NCI-H1048 (cell line): Measurements from ENCODE around the gene RAB6A.
"Not testable (repeated sequence)": the region's sequence is repeated elsewhere in the genome, so short reads cannot be mapped to it uniquely, and the experiment has no call there.

Experiments used
- DNase-seq: peaks from one replicate; lab custom pipeline; 2025; lab: John Stamatoyannopoulos, UW

Gene RAB6A

GRCh38 chr11:73717136-73717535 is 43.7 kb downstream of the RAB6A start:
- no peak for DNase-seq

DNA sequence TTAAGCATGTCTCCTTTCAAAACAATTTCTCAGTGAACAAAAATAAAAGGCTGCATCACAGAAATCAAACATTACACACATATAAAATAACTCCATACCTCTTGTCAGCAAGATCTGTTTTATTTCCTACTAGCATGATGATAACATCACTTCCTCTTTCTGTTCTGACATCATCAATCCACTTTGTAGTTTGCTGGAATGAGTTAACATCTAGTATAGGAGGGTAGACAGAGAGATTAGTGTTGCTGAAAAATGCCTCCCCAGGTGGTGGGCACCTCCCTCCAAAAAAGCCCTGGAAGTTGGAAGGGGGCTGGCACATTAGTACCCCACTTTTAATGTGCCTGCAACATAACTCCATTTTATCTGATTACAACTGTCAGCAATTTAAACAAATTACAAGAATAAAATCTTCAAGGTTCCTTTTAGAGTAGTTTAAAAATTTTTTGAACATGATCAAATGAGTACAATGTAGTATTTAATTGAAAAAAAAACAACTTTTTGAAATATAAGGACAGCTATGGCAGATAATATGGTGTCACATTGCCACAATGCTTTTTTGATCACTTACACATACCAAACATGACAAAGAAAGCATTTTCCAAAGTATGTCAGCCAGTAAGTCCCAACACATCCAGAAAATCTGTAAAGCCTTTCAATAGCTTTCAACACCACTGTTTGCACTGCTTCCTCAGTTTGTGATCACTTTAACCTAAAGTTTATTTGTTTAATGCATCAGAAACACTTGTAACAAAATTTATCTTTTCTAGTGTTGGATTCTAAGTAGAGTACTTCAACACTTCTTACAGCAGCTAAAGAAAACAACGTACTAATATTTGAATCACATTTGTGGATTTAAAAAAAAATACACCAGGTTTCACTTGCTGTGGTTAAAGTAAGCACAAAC is 44.5 kb downstream of the RAB6A start:
- no peak for DNase-seq

- DNase-seq = peak; percentile 51
Observed at GRCh38 chr11:73715541-73715940, 45.3 kb downstream of the RAB6A start.

GRCh38 chr11:73710964-73711363 is 49.9 kb downstream of the RAB6A start:
- no peak for DNase-seq

DNA sequence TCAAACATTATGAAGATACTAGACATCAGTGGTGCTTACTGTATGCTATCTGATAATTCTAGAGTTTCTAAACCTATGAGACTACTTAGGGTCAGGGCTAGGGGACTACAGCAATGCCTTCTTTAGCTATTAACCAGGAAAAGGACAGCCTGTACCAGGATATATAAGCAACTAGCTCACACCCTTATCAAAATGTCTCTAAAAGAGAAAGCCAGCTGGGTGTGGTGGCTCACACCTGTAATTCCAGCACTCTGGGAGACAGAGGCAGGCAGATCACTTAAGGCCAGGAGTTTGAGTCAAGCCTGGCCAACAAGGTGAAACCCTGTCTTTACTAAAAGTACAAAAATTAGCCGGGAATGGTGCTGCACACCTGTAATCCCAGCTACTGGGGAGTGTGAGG is 55.8 kb downstream of the RAB6A start:
- no peak for DNase-seq

GRCh38 chr11:73693899-73694525 is 66.9 kb downstream of the RAB6A start:
- DNase-seq = no peak

DNA sequence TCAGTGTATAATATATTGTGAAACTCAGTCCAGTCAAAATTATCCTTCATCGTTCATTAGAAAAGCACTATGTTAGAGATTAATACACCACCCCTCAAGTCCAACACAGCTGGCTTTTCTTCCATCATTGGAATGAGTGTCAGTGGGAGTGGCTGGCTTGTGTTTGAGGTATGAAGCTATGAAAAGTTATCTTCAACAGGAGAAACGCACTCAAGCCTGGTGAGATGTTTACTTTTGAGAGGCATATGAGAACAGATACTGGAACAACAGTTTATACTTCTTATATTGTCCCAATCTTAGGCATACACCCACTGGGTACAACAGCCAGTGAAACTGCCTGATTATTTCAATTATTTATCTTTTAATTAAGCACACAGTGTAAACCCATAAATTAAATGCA is 80.2 kb downstream of the RAB6A start:
- no peak for DNase-seq

- not testable (repeated sequence) for DNase-seq
Observed at GRCh38 chr11:73676552-73676951, 84.3 kb downstream of the RAB6A start.

- no peak for DNase-seq
Observed at GRCh38 chr11:73671701-73672100, 89.2 kb downstream of the RAB6A start.

DNA sequence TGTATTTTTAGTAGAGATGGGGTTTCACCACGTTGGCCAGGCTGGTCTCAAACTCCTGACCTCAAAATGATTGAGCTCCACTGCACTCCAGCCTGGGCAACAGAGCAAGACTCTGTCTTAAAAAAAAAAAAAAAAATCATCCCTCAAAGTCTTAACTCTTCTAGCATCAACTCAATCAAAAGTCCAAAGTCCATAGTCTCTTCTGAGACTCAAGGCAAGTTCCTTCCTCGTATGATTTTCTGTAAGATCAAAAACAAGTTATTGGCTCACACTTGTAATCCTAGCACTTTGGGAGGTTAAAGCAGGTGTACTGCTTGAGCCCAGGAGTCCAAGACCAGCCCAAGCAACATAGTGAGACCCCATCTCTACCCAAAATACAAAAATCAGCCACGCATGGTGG is 90.1 kb downstream of the RAB6A start:
- DNase-seq = no peak

- DNase-seq = no peak
Observed at GRCh38 chr11:73667891-73668290, 93.0 kb downstream of the RAB6A start.

GRCh38 chr11:73664877-73665276 is 96.0 kb downstream of the RAB6A start:
- no peak for DNase-seq

GRCh38 chr11:73663604-73664495 is 97.0 kb downstream of the RAB6A start:
- DNase-seq = no peak

DNA sequence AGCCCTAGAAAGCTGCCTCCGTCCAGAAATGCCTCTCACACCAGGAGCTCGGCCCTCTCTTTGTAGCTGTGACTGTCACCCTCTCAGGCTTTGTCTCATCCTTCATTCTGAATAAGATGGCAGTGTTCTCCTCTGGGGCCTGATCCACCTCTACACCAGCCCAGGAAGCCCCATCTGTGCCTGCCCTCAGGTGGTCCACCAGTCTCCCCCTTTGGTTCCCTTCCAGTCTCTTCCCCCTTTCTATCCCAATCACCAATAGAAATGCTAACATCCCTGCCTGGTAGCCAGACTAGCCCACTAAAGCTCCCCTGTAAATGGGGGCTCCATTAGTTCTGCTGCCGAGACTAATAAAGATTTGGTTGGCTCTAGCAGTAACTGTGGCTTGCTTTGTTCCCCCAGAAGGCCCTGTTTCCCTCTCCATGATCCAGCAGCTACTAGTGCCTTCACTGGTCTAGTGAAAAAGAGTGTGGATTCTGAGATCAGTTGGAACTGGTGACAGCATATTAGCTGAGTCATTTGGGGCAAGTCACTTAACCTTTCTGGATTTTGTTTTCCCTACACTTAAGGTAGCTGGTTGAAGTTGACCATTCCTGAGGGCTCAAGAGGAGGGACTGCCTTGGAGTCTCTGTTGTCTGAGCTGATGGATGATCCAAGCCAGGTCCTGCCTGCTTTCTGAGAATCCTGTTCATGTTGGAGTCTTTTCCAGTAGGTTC is 98.3 kb downstream of the RAB6A start:
- DNase-seq = no peak

DNA sequence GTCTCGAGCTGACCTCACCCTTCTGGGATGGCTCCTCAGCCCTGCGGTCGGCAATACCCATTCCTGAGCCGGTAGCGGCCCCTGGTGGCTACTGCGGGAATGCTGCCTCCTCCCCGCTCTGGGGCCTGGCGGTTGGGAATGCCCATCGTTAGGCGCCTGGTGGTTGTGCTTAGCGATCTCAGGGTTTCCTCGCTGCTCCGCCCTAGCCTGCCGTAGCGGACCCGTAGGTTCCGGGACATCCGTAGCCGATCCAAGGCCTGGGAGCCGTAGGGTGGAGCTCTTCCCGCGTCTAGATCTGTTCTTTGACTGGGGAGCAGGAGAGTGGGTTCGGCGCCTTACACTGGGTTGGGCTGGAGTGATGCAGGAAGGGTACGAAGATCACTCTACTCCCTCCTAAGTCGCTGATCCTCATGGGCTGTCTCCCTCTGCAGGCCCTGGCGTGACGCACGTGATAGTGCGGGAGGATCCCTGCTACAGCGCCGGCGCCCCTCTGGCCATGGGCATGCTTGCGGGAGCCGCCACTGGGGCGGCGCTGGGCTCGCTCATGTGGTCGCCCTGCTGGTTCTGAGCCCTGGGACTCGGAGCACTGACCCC is 99.7 kb downstream of the RAB6A start:
- DNase-seq = peak; percentile 56

DNA sequence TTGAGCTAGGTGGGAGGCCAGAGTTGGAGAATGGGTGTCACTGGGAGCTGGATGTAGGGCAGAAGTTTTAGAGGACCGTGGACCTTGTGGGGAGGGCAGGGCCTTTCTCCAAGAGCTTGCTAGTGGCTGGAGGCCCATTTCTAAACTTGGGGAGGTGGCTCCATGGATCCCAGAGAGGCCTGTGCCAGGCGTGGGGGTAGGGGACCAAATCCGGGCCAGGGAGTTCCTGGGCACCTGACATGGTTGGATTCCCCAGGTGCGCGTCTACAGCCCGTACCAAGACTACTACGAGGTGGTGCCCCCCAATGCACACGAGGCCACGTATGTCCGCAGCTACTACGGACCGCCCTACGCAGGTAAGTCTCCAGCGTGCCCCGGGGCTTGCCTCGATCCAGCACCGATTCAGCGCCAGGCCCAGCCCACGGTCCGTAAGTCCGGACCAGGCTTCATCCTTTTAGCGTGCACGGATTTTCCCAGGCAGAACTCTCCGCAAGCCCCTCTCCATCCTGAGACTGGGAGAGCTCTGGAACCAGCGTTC is 100.3 kb downstream of the RAB6A start:
- no peak for DNase-seq

DNA sequence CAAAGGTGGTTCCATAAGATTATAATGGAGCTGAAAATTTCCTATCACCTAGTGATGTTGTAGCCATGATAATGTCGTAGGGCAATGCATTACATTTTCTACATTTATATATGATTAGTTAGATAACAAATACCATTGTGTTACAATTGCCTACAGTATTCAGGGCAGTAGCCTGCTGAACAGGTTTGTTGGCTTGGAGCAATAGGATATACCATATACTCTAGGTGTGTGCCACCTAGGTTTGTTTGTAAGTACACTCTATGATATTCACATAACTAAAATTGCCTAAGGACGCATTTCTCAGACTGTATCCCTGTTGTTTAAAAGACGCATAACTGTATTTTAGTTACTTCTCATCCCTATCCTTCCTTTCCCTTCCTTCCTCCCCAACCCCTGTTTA is 100.9 kb downstream of the RAB6A start:
- DNase-seq = no peak

DNA sequence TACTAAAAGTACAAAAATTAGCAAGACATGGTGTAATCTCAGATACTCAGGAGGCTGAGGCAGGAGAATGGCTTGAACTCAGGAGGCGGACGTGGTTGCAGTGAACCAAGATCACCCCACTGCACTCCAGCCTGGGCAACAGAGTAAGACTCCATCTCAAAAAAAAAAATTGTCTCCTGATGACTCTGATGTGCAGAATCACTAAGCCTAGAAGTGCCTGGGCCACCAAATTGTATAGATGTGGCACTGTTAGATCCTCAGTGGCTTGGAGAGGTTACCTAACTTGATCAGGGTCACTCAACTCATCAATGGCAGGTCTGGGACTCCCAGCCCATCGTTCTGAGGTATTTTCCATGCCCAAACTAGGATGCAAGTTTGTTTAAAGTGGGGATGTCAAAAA is 103.9 kb downstream of the RAB6A start:
- no peak for DNase-seq

DNA sequence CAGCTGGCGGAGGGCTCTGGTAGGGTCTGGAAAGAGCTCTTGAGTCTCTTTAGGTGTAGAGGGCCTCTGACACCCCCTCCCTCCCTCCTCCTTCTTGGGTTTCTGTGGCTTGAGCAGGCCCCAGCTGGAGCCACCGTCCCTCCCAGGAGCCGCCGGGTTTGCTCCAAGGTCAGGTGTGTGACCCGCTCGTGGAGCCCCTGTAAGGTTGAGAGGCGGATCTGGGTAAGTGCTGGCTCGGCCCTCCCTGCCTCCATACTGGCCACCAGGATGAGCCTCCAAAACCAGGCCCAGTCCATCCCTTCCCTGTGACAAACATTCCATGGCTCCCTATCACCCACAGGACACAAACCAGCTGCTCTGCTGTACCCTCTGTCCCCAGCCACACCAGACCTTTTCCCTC is 105.2 kb downstream of the RAB6A start:
- DNase-seq = no peak

DNA sequence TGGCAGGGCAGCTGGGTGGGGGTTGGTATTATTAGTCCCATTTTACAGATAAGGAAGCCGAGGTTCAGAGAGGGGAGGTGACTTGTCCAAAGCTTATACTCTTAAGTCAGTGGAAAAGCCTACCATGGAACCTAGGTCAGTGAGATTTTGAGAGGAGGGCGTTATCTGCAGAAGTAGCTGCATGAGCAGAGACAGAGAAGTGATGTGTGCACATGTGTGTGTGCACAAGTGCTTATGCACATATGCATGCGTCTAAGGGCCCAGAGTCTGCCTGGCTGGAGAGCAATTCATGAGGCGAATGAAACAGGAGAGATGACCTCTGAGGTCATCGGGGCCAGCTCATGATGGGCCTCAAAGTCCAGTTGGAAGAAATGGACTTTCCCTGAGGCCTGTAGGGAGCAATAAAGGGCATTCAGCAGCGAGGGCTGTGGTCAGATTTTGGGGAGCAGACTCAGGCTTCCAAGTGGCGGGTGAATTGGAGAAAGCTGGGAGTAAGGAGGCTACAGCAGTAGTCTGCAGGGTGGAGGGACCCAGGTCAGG is 106.3 kb downstream of the RAB6A start:
- no peak for DNase-seq

GRCh38 chr11:73653996-73654395 is 106.9 kb downstream of the RAB6A start:
- DNase-seq = no peak
